ENCODE measurements around the gene SPEF1. TPM values are rescaled to one million over a fixed set of nuclear protein-coding genes. Genes with fewer than 3 reads are reported as not detected.

SPEF1 gene
- total and polyA plus RNA-seq, 8 donors: 0.20 to 1.7 (median 0.53) TPM

DNA sequence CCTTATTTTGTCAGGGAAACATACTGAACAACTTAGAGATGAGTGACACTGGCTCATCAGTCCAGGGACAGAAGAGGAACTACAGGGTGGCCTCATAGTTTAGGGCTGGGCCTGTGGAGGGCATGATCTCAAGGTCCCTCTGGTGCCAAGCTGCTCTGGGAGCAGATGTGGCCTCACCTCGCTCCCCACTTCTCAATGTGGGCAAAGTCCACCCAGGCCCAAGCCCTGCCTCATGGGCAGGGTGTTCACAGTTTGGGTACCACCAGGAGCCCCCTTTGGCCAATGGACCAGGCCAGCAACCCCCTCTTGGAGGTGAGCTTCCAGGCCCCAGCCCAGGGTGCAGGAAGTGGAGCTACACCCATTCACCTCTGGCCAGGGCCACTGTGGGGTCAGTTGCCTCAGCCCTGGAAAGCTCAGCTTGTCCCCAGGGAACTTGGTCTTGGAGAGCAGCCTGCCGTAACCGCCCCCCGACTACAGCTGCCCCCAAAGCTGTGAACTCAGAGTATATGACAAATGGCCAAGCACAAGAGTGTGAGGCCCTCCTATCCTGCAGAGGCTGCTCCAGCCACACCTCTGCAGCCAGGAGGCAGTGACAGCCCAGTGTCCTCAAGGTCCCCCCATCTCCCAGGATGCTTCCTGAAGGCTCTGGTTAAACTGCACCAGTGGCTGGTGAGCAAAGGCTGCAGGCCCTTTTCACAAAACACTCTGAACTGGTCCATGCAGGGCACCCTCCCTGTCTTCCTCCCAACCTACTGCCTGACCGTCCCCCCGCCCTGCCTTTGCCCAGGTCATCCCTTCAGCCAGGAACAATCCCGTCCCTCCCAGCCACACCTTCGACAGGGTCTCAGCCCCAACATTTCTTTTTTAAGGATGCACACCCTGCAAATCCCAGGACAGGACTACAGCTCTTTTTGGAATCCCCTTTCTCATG lies 17.3 kb downstream of the SPEF1 start:
- Histone ChIP-seq H3K9me3 (no peaks in the 10 kb centered on the region), H3K4me3 (no peak overlapping the region), H3K36me3 (no peaks in the 10 kb centered on the region), H3K4me1 (peaks cover 0 to 8% (median 7%) of the 10 kb centered on the region in 3 donors), H3K27me3 (no peaks in the 10 kb centered on the region), H3K27ac (no peak overlapping the region)
- 85 to 87% methylated on average over 8 of the region's 8 CpGs for WGBS, 2 donors
- TF ChIP-seq, protein P1, sequence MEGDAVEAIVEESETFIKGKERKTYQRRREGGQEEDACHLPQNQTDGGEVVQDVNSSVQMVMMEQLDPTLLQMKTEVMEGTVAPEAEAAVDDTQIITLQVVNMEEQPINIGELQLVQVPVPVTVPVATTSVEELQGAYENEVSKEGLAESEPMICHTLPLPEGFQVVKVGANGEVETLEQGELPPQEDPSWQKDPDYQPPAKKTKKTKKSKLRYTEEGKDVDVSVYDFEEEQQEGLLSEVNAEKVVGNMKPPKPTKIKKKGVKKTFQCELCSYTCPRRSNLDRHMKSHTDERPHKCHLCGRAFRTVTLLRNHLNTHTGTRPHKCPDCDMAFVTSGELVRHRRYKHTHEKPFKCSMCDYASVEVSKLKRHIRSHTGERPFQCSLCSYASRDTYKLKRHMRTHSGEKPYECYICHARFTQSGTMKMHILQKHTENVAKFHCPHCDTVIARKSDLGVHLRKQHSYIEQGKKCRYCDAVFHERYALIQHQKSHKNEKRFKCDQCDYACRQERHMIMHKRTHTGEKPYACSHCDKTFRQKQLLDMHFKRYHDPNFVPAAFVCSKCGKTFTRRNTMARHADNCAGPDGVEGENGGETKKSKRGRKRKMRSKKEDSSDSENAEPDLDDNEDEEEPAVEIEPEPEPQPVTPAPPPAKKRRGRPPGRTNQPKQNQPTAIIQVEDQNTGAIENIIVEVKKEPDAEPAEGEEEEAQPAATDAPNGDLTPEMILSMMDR (IDR thresholded peaks at IDR 0.05): no peak
- ATAC-seq (no peak), DNase-seq (peak in 1 of 6 donors; percentile 46), FAIRE-seq (no peak)
- intact Hi-C loops (cut with DNase I): no loop called here

DNA sequence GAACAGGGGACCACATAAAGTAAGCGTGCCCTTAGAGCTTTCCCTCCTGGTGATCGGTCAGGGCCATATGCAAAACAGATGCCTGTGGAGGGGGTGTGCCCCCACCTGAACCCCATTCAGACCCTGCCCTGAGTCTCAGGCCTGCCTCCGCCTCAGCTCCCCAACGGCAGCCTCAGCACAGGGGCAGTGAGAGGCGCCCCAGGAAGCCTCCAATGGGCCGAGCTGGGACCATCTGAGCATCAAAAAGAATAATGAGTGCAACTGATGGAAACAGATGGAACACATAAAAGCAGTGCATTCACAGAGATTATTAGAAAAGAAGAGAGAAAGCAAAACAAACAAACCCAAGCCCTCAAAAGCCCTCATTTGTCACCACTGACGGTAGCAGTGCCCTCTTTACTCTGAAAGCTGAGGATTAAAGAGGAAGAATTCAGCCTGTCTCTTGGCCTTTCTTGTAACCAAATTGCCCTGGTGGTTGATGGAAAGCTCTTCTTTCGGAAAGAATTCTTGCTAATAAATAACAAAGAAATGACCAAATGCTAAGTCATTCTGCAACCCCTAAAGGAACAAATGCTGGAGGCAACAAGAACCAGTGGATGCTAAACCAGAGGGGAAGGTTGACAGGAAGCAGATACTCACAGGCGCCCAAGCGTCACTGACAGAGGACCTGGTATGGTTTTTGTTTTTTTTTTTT lies 20.4 kb downstream of the SPEF1 start:
- intact Hi-C loops (cut with DNase I): no loop called here
- TF ChIP-seq, protein P1 (IDR thresholded peaks at IDR 0.05): no peak
- Histone ChIP-seq H3K9me3 (no peaks in the 10 kb centered on the region), H3K27ac (no peak overlapping the region), H3K36me3 (no peaks in the 10 kb centered on the region), H3K4me3 (no peak overlapping the region), H3K27me3 (no peaks in the 10 kb centered on the region), H3K4me1 (no peaks in the 10 kb centered on the region)
- FAIRE-seq (no peak), ATAC-seq (peak in 1 of 4 donors; percentile 8), DNase-seq (peak in 1 of 6 donors; percentile 34)
- 79 to 83% methylated on average over 10 of the region's 10 CpGs for WGBS, 2 donors

DNA sequence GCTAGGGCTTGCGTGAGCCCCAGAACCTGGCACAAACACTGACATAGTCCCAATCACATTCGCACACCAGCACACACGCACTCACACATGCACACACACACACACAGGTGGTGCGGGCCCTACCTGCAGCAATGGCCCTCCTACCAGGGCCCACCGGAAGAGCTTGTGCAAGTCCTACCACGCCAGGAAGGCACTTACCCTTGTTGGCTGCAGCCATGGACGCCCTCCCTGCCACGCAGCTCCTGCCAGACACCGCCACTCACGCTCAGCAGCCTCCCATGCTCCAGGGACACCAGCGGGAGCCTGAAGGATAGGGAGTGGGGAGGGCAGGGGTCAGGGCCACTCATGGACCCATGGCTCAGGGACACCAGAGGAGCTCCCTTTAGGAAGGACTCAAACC lies 21.4 kb downstream of the SPEF1 start:
- intact Hi-C loops (cut with DNase I): loop anchor here in 1 of 3 donors (10.0 kb wide), 1 partner anchor 325 kb away; no protein-coding TSS in a partner anchor
- 90 to 91% methylated on average over 11 of the region's 11 CpGs for WGBS, 2 donors
- DNase-seq (peak in 1 of 6 donors; percentile 45), ATAC-seq (no peak), FAIRE-seq (no peak)
- Histone ChIP-seq H3K27me3 (no peaks in the 10 kb centered on the region), H3K4me3 (no peak overlapping the region), H3K9me3 (no peaks in the 10 kb centered on the region), H3K36me3 (no peaks in the 10 kb centered on the region), H3K4me1 (no peaks in the 10 kb centered on the region), H3K27ac (no peak overlapping the region)
- TF ChIP-seq, protein P1 (IDR thresholded peaks at IDR 0.05): no peak

DNA sequence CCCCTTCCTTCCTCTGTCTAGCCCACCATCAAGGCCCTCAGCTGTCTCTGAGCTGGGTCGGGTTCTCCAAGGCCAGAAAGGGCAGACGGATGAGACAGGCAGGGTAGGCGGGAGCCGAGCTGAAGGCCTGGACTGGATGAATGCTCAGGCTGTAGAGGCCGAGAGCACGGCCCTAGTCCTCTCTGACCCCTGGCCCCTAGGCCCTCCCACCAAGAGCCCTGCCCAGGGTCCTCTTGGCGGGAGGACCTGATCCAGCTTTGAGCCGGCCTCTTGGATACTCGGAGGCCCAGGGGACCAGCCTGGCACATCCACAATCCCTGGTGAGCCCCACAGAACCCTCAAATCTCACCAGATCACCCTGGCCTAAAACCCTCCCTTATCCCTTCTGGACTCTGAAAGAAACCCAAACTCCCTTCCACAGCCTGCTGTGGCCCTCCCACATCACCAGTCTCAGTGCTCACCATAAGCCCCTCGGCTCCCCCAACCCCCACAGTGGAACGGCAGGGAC lies 21.9 kb downstream of the SPEF1 start:
- H3K4me1 ChIP-seq: no peaks in the 10 kb centered on the region
- WGBS, 2 donors: 86 to 89% methylated on average over 11 of the region's 11 CpGs
- TF ChIP-seq, protein P1 (IDR thresholded peaks at IDR 0.05): no peak
- H3K4me3 ChIP-seq: no peak overlapping the region
- H3K9me3 ChIP-seq: no peaks in the 10 kb centered on the region
- intact Hi-C loops (cut with DNase I): loop anchor here in 1 of 3 donors (10.0 kb wide), 1 partner anchor 325 kb away; no protein-coding TSS in a partner anchor
- ATAC-seq (no peak), FAIRE-seq (no peak), DNase-seq (peak in 1 of 6 donors; percentile 39)
- no peaks in the 10 kb centered on the region for H3K36me3 ChIP-seq
- H3K27ac ChIP-seq: no peak overlapping the region
- no peaks in the 10 kb centered on the region for H3K27me3 ChIP-seq
